SK-N-SH treated with all-trans-retinoic acid at 6 μM for 48 hours (cell line): ENCODE data around the gene ARSK.

Experiments used
- ESRRG ChIP-seq: fragments of 250-450 bp; sonication (Bioruptor Pico); IDR thresholded peaks from 2 replicates; pipeline ENCODE4 v1.6.1; 2021; ENCODE audit warnings: mild to moderate bottlenecking
- ISL1 ChIP-seq: fragments of 250-450 bp; sonication (Bioruptor Pico); IDR thresholded peaks from 2 replicates; pipeline ENCODE4 v2.1.2; 2022; ENCODE audit warnings: mild to moderate bottlenecking, moderate library complexity
- PATZ1 ChIP-seq: fragments of 250-450 bp; sonication (Bioruptor Pico); IDR thresholded peaks from 2 replicates; pipeline ENCODE4 v1.8.0; 2020; ENCODE audit warnings: mild to moderate bottlenecking, moderate library complexity, borderline replicate concordance
- TOX ChIP-seq: fragments of 250-450 bp; sonication (Bioruptor Pico); IDR thresholded peaks from 2 replicates; pipeline ENCODE4 v1.8.0; 2021; ENCODE audit warnings: mild to moderate bottlenecking, moderate library complexity, borderline replicate concordance
- ZFP30 ChIP-seq: fragments of 450-650 bp; formaldehyde crosslinking; IDR thresholded peaks from 2 replicates; pipeline ENCODE4 v1.5.0; 2022; ENCODE audit warnings: mild to moderate bottlenecking, moderate library complexity
- ZNF8 ChIP-seq: fragments of 450-650 bp; formaldehyde crosslinking; IDR thresholded peaks from 2 replicates; pipeline ENCODE4 v1.5.0; 2020; ENCODE audit warnings: mild to moderate bottlenecking, moderate library complexity

DNA sequence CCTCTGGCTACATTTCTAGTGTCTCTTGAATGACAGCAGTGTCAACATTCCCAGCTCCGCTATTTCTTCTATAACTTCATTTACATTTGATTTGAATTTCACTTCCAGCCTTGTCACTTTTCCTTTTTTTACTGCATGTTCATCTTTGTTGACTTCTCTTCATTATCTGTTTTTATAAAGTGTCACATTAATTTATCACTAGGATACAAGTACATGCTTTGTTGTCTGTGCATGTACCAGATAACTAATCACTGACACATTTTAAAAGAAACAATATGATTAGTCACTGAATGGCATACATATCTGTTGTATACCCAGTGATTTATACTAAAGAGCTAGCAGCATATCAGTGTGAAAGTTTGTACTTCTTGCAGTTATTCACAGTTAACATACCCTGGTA, 29.1 kb downstream of the ARSK start:
- TF ChIP-seq ESRRG (CRISPR knock-in tag) (no peak), PATZ1 (CRISPR knock-in tag) (no peak), TOX (no peak), ZFP30 (CRISPR knock-in tag) (no peak), ISL1 (CRISPR knock-in tag) (no peak), ZNF8 (no peak)
